Panc1 (cell line): ENCODE results near the gene FCN1.

ENCODE experiments used
- POLR2AphosphoS5 ChIP-seq: IDR thresholded peaks from 2 replicates; pipeline ENCODE4 v1.6.1; 2012; ENCODE audit warnings: mild to moderate bottlenecking, low read depth, low read length, moderate library complexity
- REST ChIP-seq, 2 experiments: IDR thresholded peaks; 2 replicates each; pipeline ENCODE4 v1.6.1; 2011 to 2012; ENCODE audit warnings: low read depth in 2 of 2, control low read depth in 1 of 2, low read length in 1 of 2, mild to moderate bottlenecking in 1 of 2, moderate library complexity in 1 of 2; ENCODE audit not compliant: insufficient read depth in 1 of 2
- SIN3A ChIP-seq: IDR thresholded peaks from 2 replicates; pipeline ENCODE4 v1.6.1; 2012; ENCODE audit warnings: low read depth, mild to moderate bottlenecking, low read length, moderate library complexity, borderline replicate concordance; ENCODE audit not compliant: insufficient read depth
- TF ChIP-seq, protein P1 (sequence below): fragments of 450-650 bp; IDR thresholded peaks from 2 replicates; pipeline ENCODE4 v1.5.1; 2017; ENCODE audit warnings: mild to moderate bottlenecking

DNA sequence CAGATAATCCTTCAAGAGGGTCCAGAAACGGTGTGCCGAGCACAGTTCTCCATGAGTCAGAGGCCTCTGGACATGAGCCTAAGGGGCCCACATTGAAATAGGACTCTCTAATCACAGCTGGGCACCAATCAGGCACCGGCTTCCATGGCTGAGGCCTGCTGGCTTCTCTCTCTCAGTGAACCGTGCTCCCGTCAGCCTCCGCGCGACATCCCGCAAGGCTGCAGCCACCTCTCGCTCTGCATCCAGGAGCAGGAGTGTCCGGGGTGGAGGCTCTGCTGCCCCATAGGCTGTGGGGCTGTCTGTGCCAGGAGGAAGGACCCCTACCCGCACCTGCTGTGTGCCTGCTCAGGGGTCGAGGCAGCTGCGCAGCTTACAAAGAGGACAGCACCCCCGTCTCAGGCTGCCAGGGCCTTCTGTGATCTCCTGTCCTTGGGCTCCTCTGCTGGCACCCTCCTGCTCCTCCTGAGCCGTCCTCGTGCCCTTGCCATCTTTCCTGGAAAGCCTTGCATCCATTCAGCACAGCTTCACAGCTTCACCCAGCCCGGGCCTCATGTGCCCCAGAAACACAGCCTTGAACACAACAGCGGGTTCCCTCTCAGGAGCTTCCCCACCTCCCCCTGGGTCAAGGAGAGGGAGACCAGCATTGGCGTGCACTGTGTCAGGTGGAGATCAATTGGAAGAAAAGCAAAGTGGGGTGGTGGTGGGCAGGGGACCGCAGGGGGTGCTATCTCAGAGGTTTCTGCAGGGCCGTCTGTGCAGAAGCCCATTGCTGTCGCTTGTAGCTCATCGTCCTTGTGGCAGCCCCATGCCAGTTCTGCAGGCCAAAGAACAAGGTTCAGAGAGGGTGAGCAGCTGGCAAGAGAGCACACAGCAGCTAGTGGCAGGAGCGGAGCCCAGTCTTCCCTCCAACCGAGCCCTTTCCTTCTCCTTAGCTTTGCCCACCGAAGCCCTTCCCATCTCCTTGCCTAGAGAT, 22.8 kb upstream of the FCN1 start:
- TF ChIP-seq, protein P1, sequence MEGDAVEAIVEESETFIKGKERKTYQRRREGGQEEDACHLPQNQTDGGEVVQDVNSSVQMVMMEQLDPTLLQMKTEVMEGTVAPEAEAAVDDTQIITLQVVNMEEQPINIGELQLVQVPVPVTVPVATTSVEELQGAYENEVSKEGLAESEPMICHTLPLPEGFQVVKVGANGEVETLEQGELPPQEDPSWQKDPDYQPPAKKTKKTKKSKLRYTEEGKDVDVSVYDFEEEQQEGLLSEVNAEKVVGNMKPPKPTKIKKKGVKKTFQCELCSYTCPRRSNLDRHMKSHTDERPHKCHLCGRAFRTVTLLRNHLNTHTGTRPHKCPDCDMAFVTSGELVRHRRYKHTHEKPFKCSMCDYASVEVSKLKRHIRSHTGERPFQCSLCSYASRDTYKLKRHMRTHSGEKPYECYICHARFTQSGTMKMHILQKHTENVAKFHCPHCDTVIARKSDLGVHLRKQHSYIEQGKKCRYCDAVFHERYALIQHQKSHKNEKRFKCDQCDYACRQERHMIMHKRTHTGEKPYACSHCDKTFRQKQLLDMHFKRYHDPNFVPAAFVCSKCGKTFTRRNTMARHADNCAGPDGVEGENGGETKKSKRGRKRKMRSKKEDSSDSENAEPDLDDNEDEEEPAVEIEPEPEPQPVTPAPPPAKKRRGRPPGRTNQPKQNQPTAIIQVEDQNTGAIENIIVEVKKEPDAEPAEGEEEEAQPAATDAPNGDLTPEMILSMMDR: no peak
- no peak for TF ChIP-seq POLR2AphosphoS5
- TF ChIP-seq SIN3A: no peak
- TF ChIP-seq REST (IDR thresholded peaks at IDR 0.05; ENCODE audit: insufficient read depth in 1 of 2, low read depth in 2 of 2, low read length in 1 of 2): no peak
